Measurements from ENCODE around the gene SLC25A34. TPM values are rescaled to one million over a fixed set of nuclear protein-coding genes. Genes with fewer than 3 reads are reported as not detected.

The SLC25A34 gene
- total RNA-seq (2013; cell fraction: nucleolus; rRNA removed): 0.40 and 0.54 TPM in 2 replicates
- total RNA-seq (2014; rRNA removed) (0.34 and 0.82 TPM in 2 replicates), total RNA-seq (2014; rRNA removed; fragmentation: Illumina TruSeq; extraction: Trizol) (0.28 and 0.45 TPM in 2 replicates), total RNA-seq (2021) (0.69 and 0.90 TPM in 2 replicates), polyA plus RNA-seq (2011; rRNA removed) (0.10 and 0.30 TPM in 2 replicates), polyA plus RNA-seq (2014; fragmentation: Illumina TruSeq; extraction: Trizol) (0.35 and 0.48 TPM in 2 replicates), polyA plus RNA-seq (2014; fragmentation: Nextera tagmentation; extraction: Ambion mirVana) (under 1 TPM; 0.02 to 0.13 TPM), polyA plus RNA-seq (2014; rRNA removed) (1.6 and 2.0 TPM in 2 replicates), polyA plus RNA-seq (2016; fragmentation: Nextera tagmentation; extraction: Ambion mirVana) (under 1 TPM; 0.05 to 0.50 TPM), polyA minus RNA-seq (2011; rRNA and poly(A)+ RNA removed) (0.15 and 0.57 TPM in 2 replicates), Bru-seq, nascent RNA (percentile 30 among the genes with signal in this experiment), BruChase-seq, experiment 1, labeled RNA remaining after a 6-hour chase (percentile 43 among the genes with signal in this experiment), BruChase-seq, experiment 2, labeled RNA remaining after a 2-hour chase (percentile 31 among the genes with signal in this experiment)
- 0.14 TPM for polyA plus RNA-seq (2011; ENCODE audit: low read depth)
- polyA plus RNA-seq (2011; cell fraction: cytosol; rRNA removed): 0.28 and 0.38 TPM in 2 replicates
- 0.97 and 1.1 TPM in 2 replicates for polyA plus RNA-seq (2011; cell fraction: nucleus; rRNA removed)
- 0.32 and 0.38 TPM in 2 replicates for polyA plus RNA-seq (2012)
- polyA minus RNA-seq (2011; cell fraction: cytosol; rRNA and poly(A)+ RNA removed): not detected in 2 replicates
- polyA minus RNA-seq (2011; cell fraction: nucleus; rRNA and poly(A)+ RNA removed): 0.48 and 0.77 TPM in 2 replicates
- long read RNA-seq, experiment 1: 0 reads
- long read RNA-seq, experiment 2, partial matches to known transcripts: 1 of 1 reads
- long read RNA-seq, experiment 2, other reads (novel, unspliced or antisense): 0 of 1 reads

DNA sequence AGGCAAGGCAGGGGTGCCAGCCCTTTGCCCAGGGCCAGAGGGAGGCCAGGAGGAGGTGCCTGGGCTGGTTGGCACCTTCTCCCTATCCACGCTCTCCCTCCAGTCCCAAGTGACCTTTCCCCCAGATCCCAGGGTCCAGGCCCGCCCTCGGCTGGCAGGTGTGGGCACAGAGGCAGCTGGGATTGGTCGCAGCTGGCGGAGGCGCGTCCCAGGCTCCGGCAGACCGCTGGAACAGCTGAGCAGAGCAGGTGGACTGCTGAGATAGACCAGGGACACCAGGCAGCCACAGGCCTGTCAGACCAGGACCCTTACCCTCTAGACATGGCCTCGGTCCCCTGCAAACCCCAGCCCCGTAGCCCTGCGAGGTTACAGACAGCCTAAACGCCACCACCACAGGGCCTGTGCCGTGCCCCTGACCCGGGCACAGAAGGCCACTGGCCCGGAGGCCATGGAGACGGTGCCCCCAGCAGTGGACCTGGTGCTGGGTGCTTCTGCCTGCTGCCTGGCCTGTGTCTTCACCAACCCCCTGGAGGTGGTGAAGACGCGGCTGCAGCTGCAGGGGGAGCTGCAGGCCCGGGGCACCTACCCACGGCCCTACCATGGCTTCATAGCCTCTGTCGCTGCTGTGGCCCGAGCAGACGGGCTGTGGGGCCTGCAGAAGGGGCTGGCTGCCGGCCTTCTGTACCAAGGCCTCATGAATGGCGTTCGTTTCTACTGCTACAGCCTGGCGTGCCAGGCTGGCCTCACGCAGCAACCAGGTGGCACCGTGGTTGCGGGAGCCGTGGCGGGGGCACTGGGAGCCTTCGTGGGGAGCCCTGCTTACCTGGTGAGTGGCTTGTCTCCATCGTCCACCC is at the start of gene SLC25A34:
Gene SLC25A34, plus strand, starts transcription at position 221 of the 854 bp plus-strand sequence. Its CDS starts 228 bp downstream, at position 449.
- Histone ChIP-seq H3K9ac (ENCODE audit: control insufficient read depth, insufficient read depth, low read length) (no peak within 1 kb of the TSS), H3K27me3 (replicated peaks in 1 of 2; ENCODE audit: control insufficient read depth in 2 of 2, insufficient read depth in 2 of 2, low read length in 1 of 2) (no peaks in the 10 kb centered on the region), H3K36me3 (ENCODE audit: control insufficient read depth in 2 of 2, insufficient read depth in 2 of 2, low read length in 1 of 2) (peaks cover 0 to 8% of the 10 kb centered on the region in 2 experiments; a peak in 2 of 4 replicates), H3K27ac (ENCODE audit: control insufficient read depth, insufficient read depth) (no peak within 1 kb of the TSS), H3K4me1 (ENCODE audit: control insufficient read depth, insufficient read depth, low read length) (no peaks in the 10 kb centered on the region), H3K4me2 (ENCODE audit: control insufficient read depth, insufficient read depth) (no peak within 1 kb of the TSS), H4K20me1 (ENCODE audit: control insufficient read depth, insufficient read depth) (no peaks in the 10 kb centered on the region), H3K79me2 (ENCODE audit: control insufficient read depth, insufficient read depth, low read length) (no peaks in the 10 kb centered on the region), H3K9me3 (replicated peaks; ENCODE audit: control insufficient read depth, insufficient read depth, low read length) (no peaks in the 10 kb centered on the region), H2AFZ (ENCODE audit: control insufficient read depth, low read depth, low read length) (no peak within 1 kb of the TSS), H3K4me3 (no peak within 1 kb of the TSS)
- WGBS (ENCODE audit: insufficient coverage, insufficient replicate concordance, low lambda C conversion rate, missing lambda C conversion rate): 88% methylated on average over 34 of the region's 35 CpGs
- intact Hi-C loops (cut with micrococcal nuclease; ENCODE audit: unreplicated experiment): no loop called here
- ChIA-PET POLR2A (interaction anchor here (0.5 kb wide), 1 partner anchor 239 kb away, joined by 4 read pairs; no protein-coding TSS in a partner anchor), CTCF (no interaction called here), RAD21 (ENCODE audit: unreplicated experiment) (no interaction called here), SMC1A (ENCODE audit: uncharacterized antibody, unreplicated experiment) (no interaction called here)
- DNase-seq (ENCODE audit: low read depth, low spot score) (no peak), FAIRE-seq (no peak), ATAC-seq (no peak; the same call in 2 of the 3 replicates)
- in situ Hi-C loops (cut with MboI): no loop called here
- no TSS peak for BruUV-seq (replicated peaks)
- TF ChIP-seq CREB1 (IDR thresholded peaks at IDR 0.05; ENCODE audit: low read depth): no peak
- no peak for TF ChIP-seq TCF3 (IDR thresholded peaks at IDR 0.05; ENCODE audit: borderline replicate concordance, insufficient read depth, low read depth, low read length)
- TF ChIP-seq SREBF1 (IDR thresholded peaks at IDR 0.05; ENCODE audit: low read length): no peak
- no peak for TF ChIP-seq POLR2AphosphoS5 (IDR thresholded peaks at IDR 0.05; ENCODE audit: low read length)
- no peak for TF ChIP-seq CHD4 (IDR thresholded peaks at IDR 0.05)
- TF ChIP-seq NR2C2 (IDR thresholded peaks at IDR 0.05; ENCODE audit: borderline replicate concordance, control insufficient read depth, insufficient read length, low read depth): no peak
- TF ChIP-seq, protein P1, sequence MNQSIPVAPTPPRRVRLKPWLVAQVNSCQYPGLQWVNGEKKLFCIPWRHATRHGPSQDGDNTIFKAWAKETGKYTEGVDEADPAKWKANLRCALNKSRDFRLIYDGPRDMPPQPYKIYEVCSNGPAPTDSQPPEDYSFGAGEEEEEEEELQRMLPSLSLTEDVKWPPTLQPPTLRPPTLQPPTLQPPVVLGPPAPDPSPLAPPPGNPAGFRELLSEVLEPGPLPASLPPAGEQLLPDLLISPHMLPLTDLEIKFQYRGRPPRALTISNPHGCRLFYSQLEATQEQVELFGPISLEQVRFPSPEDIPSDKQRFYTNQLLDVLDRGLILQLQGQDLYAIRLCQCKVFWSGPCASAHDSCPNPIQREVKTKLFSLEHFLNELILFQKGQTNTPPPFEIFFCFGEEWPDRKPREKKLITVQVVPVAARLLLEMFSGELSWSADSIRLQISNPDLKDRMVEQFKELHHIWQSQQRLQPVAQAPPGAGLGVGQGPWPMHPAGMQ (IDR thresholded peaks at IDR 0.05; ENCODE audit: borderline replicate concordance): no peak
- no peak for TF ChIP-seq EED (IDR thresholded peaks at IDR 0.05; ENCODE audit: low read depth)
- no peak for TF ChIP-seq GATAD2B (conservative IDR thresholded peaks at IDR 0.05; ENCODE audit: low read depth)
- TF ChIP-seq IRF4 (IDR thresholded peaks at IDR 0.05; ENCODE audit: low read depth, low read length): no peak
- no peak for TF ChIP-seq JUNB (IDR thresholded peaks at IDR 0.05)
- TF ChIP-seq IKZF2 (IDR thresholded peaks at IDR 0.05): no peak

Data from GM12878 (cell line).